GM12878 (cell line): ENCODE measurements around the gene TAB2. TPM values are rescaled to one million over a fixed set of nuclear protein-coding genes. Genes with fewer than 3 reads are reported as not detected.

Experiments
- ATAC-seq: fragments of 200-7000 bp; cut with Tn5 transposase; 3 replicates; pipeline ENCODE4 v1.9.1; 2020; ENCODE audit warnings: mild to moderate bottlenecking, moderate library complexity
- BruUV-seq: library from RNA; stranded (reverse); fragments of 400-500 nt; replicated peaks from 2 replicates; lab custom pipeline; 2021; lab: Mats Ljungman, UMichigan
- CTCF ChIA-PET: fragments of 300-600 bp; sonication (Branson Sonifier 250); formaldehyde crosslinking; extraction: SDS; loops from one replicate; lab custom pipeline; 2021; ENCODE audit warnings: inconsistent platforms; lab: Yijun Ruan, JAX
- POLR2A ChIA-PET: fragments of 350-600 bp; formaldehyde crosslinking; extraction: SDS; loops from one replicate; lab custom pipeline; 2021; ENCODE audit warnings: inconsistent platforms; lab: Charles Lee
- RAD21 ChIA-PET: fragments of 300-600 bp; sonication (Branson Sonifier 250); formaldehyde crosslinking; loops from one replicate; lab custom pipeline; 2023; ENCODE audit warnings: antibody characterized with exemption; ENCODE audit not compliant: unreplicated experiment; lab: Charles Lee
- SMC1A ChIA-PET: fragments of 300-600 bp; sonication (Branson Sonifier 250); formaldehyde crosslinking; loops from one replicate; lab custom pipeline; 2023; ENCODE audit not compliant: unreplicated experiment, uncharacterized antibody; lab: Charles Lee
- DNase-seq: peaks from one replicate; pipeline ENCODE4 v3.0.0-alpha.2; 2011; ENCODE audit warnings: low read depth, low spot score
- FAIRE-seq: peaks from 3 replicates; lab custom pipeline; 2011; peaks lifted over from hg19 to GRCh38; lab: Jason Lieb, UNC
- H2AFZ ChIP-seq: 2 replicates; pipeline ENCODE4 v1.6.0; 2011; ENCODE audit warnings: low read depth, low read length, control low read depth; ENCODE audit not compliant: control insufficient read depth
- H3K27ac ChIP-seq: 2 replicates; pipeline ENCODE4 v1.5.1; 2011; ENCODE audit warnings: control low read depth; ENCODE audit not compliant: control insufficient read depth, insufficient read depth
- H3K27me3 ChIP-seq, 2 experiments: replicated peaks in 1 of 2; 2 replicates each; pipeline versions ENCODE4 v1.6.0 to v1.6.1; 2011; ENCODE audit warnings: low read length in 1 of 2; ENCODE audit not compliant: control insufficient read depth in 2 of 2, insufficient read depth in 2 of 2
- H3K36me3 ChIP-seq, 2 experiments: 2 replicates each; pipeline ENCODE4 v1.5.1; 2011; ENCODE audit warnings: low read length in 1 of 2; ENCODE audit not compliant: control insufficient read depth in 2 of 2, insufficient read depth in 2 of 2
- H3K4me1 ChIP-seq: 2 replicates; pipeline ENCODE4 v1.6.1; 2011; ENCODE audit warnings: mild to moderate bottlenecking, low read length, moderate library complexity, mixed read lengths; ENCODE audit not compliant: control insufficient read depth, insufficient read depth
- H3K4me2 ChIP-seq: 2 replicates; pipeline ENCODE4 v1.6.0; 2011; ENCODE audit warnings: control low read depth; ENCODE audit not compliant: control insufficient read depth, insufficient read depth
- H3K4me3 ChIP-seq: fragments of 200-600 bp; sonication (generic); 2 replicates; pipeline ENCODE4 v1.5.1; 2016
- H3K79me2 ChIP-seq: 2 replicates; pipeline ENCODE4 v1.6.0; 2011; ENCODE audit warnings: low read length; ENCODE audit not compliant: control insufficient read depth, insufficient read depth
- H3K9ac ChIP-seq: 2 replicates; pipeline ENCODE4 v1.8.0; 2011; ENCODE audit warnings: low read length, control low read depth, mixed read lengths; ENCODE audit not compliant: control insufficient read depth, insufficient read depth
- H3K9me3 ChIP-seq: replicated peaks from 3 replicates; pipeline ENCODE4 v1.5.1; 2011; ENCODE audit warnings: mild to moderate bottlenecking, low read length; ENCODE audit not compliant: control insufficient read depth, insufficient read depth
- H4K20me1 ChIP-seq: 2 replicates; pipeline ENCODE4 v1.6.0; 2011; ENCODE audit not compliant: control insufficient read depth, insufficient read depth
- KAT2A ChIP-seq: conservative IDR thresholded peaks from 2 replicates; pipeline ENCODE4 v1.6.1; 2011; ENCODE audit warnings: low read depth, low read length; ENCODE audit not compliant: control insufficient read depth
- LARP7 ChIP-seq: fragments of 450-650 bp; IDR thresholded peaks from 2 replicates; pipeline ENCODE4 v1.6.1; 2017; ENCODE audit warnings: mild to moderate bottlenecking
- NR2C1 ChIP-seq: fragments of 450-650 bp; IDR thresholded peaks from 2 replicates; pipeline ENCODE4 v1.6.1; 2017; ENCODE audit warnings: antibody characterized with exemption, mild to moderate bottlenecking, moderate library complexity
- SMC3 ChIP-seq: IDR thresholded peaks from 2 replicates; pipeline ENCODE4 v1.6.1; 2011; ENCODE audit warnings: low read length, improper control_type of control experiment, borderline replicate concordance
- TCF7 ChIP-seq: IDR thresholded peaks from 2 replicates; pipeline ENCODE4 v1.6.1; 2014; ENCODE audit warnings: antibody characterized with exemption, borderline replicate concordance
- USF1 ChIP-seq: IDR thresholded peaks from 2 replicates; pipeline ENCODE4 v1.6.1; 2011; ENCODE audit warnings: borderline replicate concordance, low read depth, mild to moderate bottlenecking, moderate library complexity, mixed read lengths, low read length; ENCODE audit not compliant: insufficient read depth; ENCODE audit errors: extremely low read length
- YBX1 ChIP-seq: fragments of 450-650 bp; IDR thresholded peaks from 2 replicates; pipeline ENCODE4 v1.6.1; 2016; ENCODE audit warnings: antibody characterized with exemption
- WGBS: methylation state at CpG from one replicate; pipeline ENCODE4 v1.1.6; 2016; ENCODE audit warnings: low lambda C conversion rate; ENCODE audit not compliant: insufficient replicate concordance, insufficient coverage; ENCODE audit errors: missing lambda C conversion rate; 5-methylcytosine and 5-hydroxymethylcytosine counted together
- in situ Hi-C: fragments of 300-500 bp; cut with MboI; formaldehyde crosslinking; loops from 9 replicates; pipeline ENCODE4 v1.14.3; 2018; ENCODE audit warnings: mixed read lengths
- intact Hi-C: fragments of 100-400 bp; cut with micrococcal nuclease; formaldehyde crosslinking; loops from one replicate; pipeline ENCODE4 v1.14.2; 2022; ENCODE audit not compliant: unreplicated experiment
- polyA plus RNA-seq, 11 experiments: library from polyadenylated mRNA; depleted of rRNA in 4 of 11; unstranded in 6 of 11; stranded (reverse) in 5 of 11; fragments of >200 nt; fragmentation: Nextera tagmentation in 4 of 11; fragmentation: Illumina TruSeq in 1 of 11; extraction: Ambion mirVana in 4 of 11; extraction: Trizol in 1 of 11; gene quantifications; 1 replicate in 1 of 11; 2 replicates in 10 of 11; pipeline versions ENCODE4 v1.2.1 to v1.2.3, GENCODE V29; 2011 to 2016; ENCODE audit warnings: inconsistent platforms in 2 of 11, missing spikeins in 2 of 11, low read depth in 1 of 11
- total RNA-seq, 4 experiments: library from RNA; depleted of rRNA in 3 of 4; stranded (reverse); fragments of >200 nt in 3 of 4; fragmentation: Illumina TruSeq in 1 of 4; extraction: Trizol in 1 of 4; gene quantifications; 2 replicates each; pipeline versions ENCODE4 v1.2.1 to v1.2.3, GENCODE V29; 2013 to 2021

The TAB2 gene
- total and polyA plus RNA-seq, 10 of the 15 experiments (the other 5 are each of a cell fraction or from before 2014, with no cell fraction given): 8.9 to 66.3 (median 23.0) TPM

DNA sequence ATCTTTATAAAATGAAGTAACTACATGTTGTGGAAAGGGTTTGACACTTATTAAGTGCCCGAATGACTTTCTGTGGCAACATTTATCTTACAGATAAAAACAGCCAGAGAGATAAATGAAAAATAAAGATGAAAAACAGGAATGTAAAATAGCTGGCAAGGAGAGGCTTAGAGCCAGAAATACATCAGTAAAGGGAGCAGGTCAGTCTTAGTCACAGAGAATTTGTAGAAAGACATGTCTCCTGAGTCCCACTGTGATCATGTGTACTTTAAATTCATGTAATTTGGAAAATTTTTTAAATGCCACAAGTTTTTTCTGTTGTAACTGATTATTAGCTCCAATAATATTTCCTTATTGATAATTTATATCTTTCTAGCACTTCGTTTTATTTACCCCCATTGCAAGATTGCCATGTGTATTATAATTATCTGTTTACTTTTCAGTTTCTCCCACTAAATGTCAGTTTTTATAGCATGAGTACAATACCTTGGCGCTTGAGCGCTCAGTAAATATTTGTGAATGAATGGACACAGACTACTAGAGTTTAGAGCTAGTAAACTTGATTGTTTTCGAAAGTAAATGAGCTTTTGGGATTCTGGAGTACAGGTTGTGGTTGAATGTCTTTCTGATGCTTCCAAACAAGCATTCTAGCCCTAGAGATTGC, 15.2 kb downstream of the TAB2 start:
- no peak overlapping the region for H3K27ac ChIP-seq
- H3K9ac ChIP-seq: no peak overlapping the region
- CTCF ChIA-PET: interaction anchor here (0.6 to 7.7 kb wide), 6 partner anchors 9 to 304 kb away, joined by 3 to 56 read pairs (median 4); no protein-coding TSS in a partner anchor
- no TSS peak for BruUV-seq
- WGBS: 81% methylated on average over 5 of the region's 5 CpGs
- intact Hi-C loops: no loop called here
- ATAC-seq: no peak
- no peaks in the 10 kb centered on the region for H3K27me3 ChIP-seq
- no peak for TF ChIP-seq SMC3
- TF ChIP-seq YBX1: no peak
- no peak for TF ChIP-seq USF1
- no peak for TF ChIP-seq KAT2A
- TF ChIP-seq NR2C1: no peak
- TF ChIP-seq TCF7: no peak
- TF ChIP-seq LARP7: no peak
- TF ChIP-seq, all 136 proteins: peak for 0
- peaks cover 8% of the 10 kb centered on the region for H4K20me1 ChIP-seq
- H3K4me2 ChIP-seq: no peak overlapping the region
- FAIRE-seq (no peak), DNase-seq (no peak)
- SMC1A ChIA-PET: interaction anchor here (0.6 to 15.8 kb wide), 16 partner anchors 9 to 253 kb away, joined by 3 to 199 read pairs (median 3); no protein-coding TSS in a partner anchor
- peaks cover 42% of the 10 kb centered on the region for H3K4me1 ChIP-seq
- H3K79me2 ChIP-seq: peaks cover 98% of the 10 kb centered on the region
- H2AFZ ChIP-seq: no peak overlapping the region
- POLR2A ChIA-PET: interaction anchor here (0.8 to 2.8 kb wide), 5 partner anchors 9 to 162 kb away, joined by 3 to 9 read pairs (median 5); no protein-coding TSS in a partner anchor
- in situ Hi-C loops: loop anchor here (5.0 kb wide), 1 partner anchor 300 kb away; no protein-coding TSS in a partner anchor
- H3K4me3 ChIP-seq: no peak overlapping the region
- no peaks in the 10 kb centered on the region; a peak in 1 of 4 replicates for H3K36me3 ChIP-seq
- RAD21 ChIA-PET: interaction anchor here (0.7 to 6.5 kb wide), 7 partner anchors 10 to 277 kb away, joined by 3 to 74 read pairs (median 5); no protein-coding TSS in a partner anchor
- no peaks in the 10 kb centered on the region for H3K9me3 ChIP-seq
